ENCODE data around the gene PREX1.

PREX1 gene

DNA sequence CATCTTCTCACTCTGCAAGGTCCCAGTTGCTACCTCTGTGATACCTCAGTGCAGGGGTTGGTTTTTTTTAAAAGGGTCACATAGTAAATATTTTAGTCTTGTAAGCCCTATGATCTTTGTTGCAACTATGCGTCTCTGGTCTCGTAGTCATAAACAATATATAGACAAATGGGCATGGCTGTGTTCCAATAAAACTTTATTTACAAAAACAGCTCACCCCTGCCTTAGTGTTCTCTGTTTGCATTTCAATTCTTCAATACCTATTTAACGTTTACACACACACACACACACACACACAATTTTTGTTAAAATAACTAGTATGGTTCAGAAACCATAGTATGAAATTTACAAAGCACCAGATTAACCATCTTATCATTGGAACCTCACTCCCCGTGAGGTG is 216.8 kb downstream of the PREX1 start:
- Histone ChIP-seq H3K27me3 (ENCODE audit: low read depth) (no peaks in the 10 kb centered on the region), H3K4me1 (no peaks in the 10 kb centered on the region), H3K9me3 (no peaks in the 10 kb centered on the region; the same call in 1 of the 2 replicates), H3K36me3 (replicated peaks) (no peaks in the 10 kb centered on the region), H3K4me3 (no peak overlapping the region)
- in situ Hi-C loops (cut with MboI; ENCODE audit: low sequenced_read_pairs) = no loop called here
- DNase-seq (ENCODE audit: low spot score in 2 of 2) = no peak

DNA sequence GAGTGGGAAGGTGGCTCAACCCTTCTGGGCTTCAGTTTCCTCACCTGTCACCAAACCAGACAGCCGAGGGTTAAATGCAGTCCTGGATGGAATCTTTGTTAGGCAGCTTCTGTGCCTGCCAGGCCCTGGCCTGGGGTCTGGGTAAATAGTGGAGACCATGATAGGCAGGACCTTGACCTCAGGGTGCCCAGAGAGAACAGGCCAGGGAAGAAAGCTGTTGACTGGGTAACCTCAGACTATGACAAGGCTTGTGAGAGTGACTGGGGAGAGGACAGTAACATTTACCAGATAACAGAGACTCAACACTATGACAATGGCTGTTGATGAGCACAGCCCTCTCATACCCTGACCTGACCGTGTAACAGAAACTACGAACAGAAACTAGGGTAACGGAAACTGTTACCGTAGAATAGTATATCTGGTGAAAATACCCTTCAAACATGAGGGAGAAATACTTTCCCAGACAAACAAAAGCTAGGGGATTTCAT is 218.3 kb downstream of the PREX1 start:
- in situ Hi-C loops (cut with MboI; ENCODE audit: low sequenced_read_pairs) = no loop called here
- H3K4me3 ChIP-seq = no peak overlapping the region
- no peaks in the 10 kb centered on the region for H3K27me3 ChIP-seq (ENCODE audit: low read depth)
- DNase-seq (ENCODE audit: low spot score in 2 of 2) = no peak
- H3K4me1 ChIP-seq = no peaks in the 10 kb centered on the region
- no peaks in the 10 kb centered on the region for H3K36me3 ChIP-seq (replicated peaks)
- no peaks in the 10 kb centered on the region; the same call in 1 of the 2 replicates for H3K9me3 ChIP-seq

DNA sequence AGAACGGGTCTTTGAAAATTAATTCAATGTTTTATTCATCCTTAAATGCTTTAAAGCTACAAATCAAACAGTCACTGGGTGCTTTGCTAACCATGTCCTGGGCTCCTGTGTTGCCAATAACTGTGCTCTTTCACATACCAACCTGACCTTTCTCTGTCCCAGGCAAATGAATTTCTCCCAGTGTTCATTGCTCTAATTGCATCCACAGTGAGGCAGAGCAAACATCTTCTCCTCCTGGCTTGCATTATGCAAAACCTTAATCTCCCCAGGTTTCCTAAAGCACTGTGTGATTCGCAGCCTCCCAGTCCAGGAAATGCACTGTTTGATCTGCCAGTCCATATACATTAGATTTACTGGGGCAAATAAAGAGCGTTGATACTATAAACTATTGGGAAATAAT is 219.0 kb downstream of the PREX1 start:
- in situ Hi-C loops (cut with MboI; ENCODE audit: low sequenced_read_pairs) = no loop called here
- Histone ChIP-seq H3K9me3 (no peaks in the 10 kb centered on the region; the same call in 1 of the 2 replicates), H3K4me3 (no peak overlapping the region), H3K36me3 (replicated peaks) (no peaks in the 10 kb centered on the region), H3K4me1 (no peaks in the 10 kb centered on the region), H3K27me3 (ENCODE audit: low read depth) (no peaks in the 10 kb centered on the region)
- DNase-seq (ENCODE audit: low spot score in 2 of 2) = peak; percentile 9

DNA sequence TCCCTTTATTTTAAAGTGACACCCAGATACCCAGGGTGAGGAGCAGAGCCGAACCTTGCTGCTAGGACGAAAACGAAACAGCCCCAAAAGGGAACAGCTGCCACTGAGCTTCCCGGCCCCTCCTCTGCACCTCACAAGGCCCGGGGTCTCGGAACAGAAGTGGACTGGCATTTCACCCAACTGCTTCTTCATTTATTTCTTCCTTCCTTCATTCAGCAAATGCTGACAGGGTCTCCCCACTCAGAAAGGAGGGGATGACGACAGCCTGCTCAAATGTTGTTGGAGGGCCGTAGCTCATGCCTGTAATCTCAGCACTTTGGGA is 220.3 kb downstream of the PREX1 start:
- peak in 1 of 2 experiments; percentile 2 for DNase-seq (ENCODE audit: low spot score in 2 of 2)
- Histone ChIP-seq H3K27me3 (ENCODE audit: low read depth) (no peaks in the 10 kb centered on the region), H3K9me3 (no peaks in the 10 kb centered on the region; the same call in 1 of the 2 replicates), H3K4me1 (no peaks in the 10 kb centered on the region), H3K4me3 (no peak overlapping the region), H3K36me3 (replicated peaks) (no peaks in the 10 kb centered on the region)
- in situ Hi-C loops (cut with MboI; ENCODE audit: low sequenced_read_pairs) = no loop called here

DNA sequence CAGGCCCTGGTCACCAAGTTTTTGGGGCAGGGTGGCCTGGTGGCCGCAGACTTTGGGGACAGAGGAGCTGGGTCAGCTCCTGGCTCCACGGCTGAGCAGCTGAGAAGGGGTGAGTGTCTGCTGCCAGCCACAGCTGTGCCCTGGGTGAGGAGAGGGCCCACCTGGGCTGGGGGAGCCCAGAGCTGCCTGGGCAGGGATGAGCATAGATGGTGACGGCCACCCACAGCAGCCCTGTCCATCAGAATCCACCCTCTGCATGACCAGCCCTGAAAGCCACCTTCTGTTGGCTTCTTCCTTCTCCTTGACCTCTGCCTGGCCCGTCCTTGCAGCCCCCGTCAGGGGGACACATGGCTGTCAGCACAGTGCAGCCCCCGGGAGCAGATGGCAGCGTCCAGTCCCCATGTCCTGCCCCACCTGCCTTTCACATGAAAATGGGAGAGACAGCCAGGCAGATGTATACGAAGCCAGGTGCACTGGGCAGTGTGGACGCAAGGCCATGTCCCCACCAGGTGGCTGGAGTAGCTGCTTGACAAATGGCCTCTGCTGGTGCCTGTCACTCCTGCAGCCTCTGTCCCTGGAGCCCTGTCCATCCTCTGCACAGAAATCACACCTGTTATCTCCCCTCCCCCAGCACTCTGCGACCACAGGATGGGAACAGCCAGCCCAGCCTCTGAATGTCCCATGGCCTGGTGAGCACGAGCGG is 220.8 kb downstream of the PREX1 start:
- no peak for DNase-seq (ENCODE audit: low spot score in 2 of 2)
- H3K9me3 ChIP-seq = no peaks in the 10 kb centered on the region; the same call in 1 of the 2 replicates
- no peaks in the 10 kb centered on the region for H3K4me1 ChIP-seq
- no peaks in the 10 kb centered on the region for H3K27me3 ChIP-seq (ENCODE audit: low read depth)
- no peaks in the 10 kb centered on the region for H3K36me3 ChIP-seq (replicated peaks)
- in situ Hi-C loops (cut with MboI; ENCODE audit: low sequenced_read_pairs) = no loop called here
- no peak overlapping the region for H3K4me3 ChIP-seq

DNA sequence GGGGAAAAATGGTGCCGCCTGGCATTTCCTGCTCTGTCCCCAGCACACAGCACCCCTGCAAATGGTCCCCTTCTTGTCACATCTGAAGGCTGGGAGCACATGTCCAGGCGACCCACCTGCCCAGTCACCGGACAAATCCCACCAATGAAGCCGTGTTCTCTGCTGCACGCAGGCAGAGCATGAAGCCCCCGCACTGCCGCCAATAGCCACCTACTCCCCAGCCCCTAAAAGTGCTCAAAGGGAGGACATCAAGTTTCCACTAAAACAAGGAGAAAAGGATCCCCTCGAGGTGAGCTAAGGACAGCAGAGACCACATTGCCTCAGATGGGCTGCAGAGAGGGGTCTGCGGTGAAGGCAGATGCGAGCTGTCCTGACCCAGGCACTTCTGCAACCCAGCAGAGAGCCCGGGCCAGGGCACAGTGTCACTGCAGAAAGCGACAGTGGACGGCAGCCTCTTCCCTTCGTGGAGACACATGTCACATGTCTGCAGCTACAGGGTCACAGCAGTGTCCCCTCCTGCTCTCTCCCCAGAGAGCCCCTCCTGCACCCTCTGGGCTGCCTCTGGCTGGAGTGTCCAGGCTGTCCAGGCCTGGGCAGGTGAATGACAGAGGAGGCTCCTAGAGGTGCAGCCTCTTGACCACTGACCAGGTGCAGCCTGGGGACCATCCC is 221.5 kb downstream of the PREX1 start:
- Histone ChIP-seq H3K4me1 (no peaks in the 10 kb centered on the region), H3K36me3 (replicated peaks) (no peaks in the 10 kb centered on the region), H3K9me3 (no peaks in the 10 kb centered on the region; the same call in 1 of the 2 replicates), H3K4me3 (no peak overlapping the region), H3K27me3 (ENCODE audit: low read depth) (no peaks in the 10 kb centered on the region)
- in situ Hi-C loops (cut with MboI; ENCODE audit: low sequenced_read_pairs) = no loop called here
- no peak for DNase-seq (ENCODE audit: low spot score in 2 of 2)

DNA sequence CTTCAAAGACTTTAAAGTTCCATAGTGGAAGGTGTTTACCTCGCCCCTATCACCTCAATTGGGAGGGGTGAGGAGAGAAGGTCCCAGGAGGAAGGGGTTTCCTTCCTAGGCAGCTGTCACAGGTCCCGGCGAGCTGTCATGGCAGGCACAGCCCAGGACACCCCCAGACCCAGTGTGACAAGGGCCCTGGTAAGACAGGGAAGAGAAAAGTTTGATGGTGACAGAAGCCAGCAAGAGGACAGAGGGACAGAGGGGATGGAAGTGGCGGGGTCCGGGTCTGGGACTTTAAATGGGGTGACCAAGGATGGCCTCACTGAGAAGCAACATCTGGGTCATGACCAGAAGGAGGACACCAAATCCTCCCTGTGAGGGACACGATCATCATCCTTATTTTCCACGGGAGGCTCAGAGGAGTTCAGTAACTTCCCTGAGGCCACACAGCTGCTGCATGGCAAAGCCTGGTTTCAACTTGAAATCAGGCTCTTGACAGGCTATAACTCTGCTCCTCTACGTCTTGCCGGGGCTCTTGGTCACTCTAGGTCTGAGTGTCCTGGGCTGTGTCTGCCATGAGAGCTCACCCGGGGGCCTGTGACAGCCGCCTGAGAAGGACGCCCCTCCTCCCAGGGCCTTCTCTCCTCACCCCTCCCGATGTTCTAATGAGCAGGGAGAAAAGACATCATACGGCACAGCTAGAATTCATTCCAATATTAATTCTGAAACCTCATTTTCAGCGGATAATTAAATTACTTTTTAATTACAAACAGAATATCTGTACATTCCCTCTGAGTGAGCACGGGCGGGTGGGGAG is 222.2 kb downstream of the PREX1 start:
- DNase-seq (ENCODE audit: low spot score in 2 of 2) = no peak
- no peak overlapping the region for H3K4me3 ChIP-seq
- H3K36me3 ChIP-seq (replicated peaks) = no peaks in the 10 kb centered on the region
- no peaks in the 10 kb centered on the region for H3K4me1 ChIP-seq
- in situ Hi-C loops (cut with MboI; ENCODE audit: low sequenced_read_pairs) = no loop called here
- no peaks in the 10 kb centered on the region for H3K27me3 ChIP-seq (ENCODE audit: low read depth)
- H3K9me3 ChIP-seq = no peaks in the 10 kb centered on the region

DNA sequence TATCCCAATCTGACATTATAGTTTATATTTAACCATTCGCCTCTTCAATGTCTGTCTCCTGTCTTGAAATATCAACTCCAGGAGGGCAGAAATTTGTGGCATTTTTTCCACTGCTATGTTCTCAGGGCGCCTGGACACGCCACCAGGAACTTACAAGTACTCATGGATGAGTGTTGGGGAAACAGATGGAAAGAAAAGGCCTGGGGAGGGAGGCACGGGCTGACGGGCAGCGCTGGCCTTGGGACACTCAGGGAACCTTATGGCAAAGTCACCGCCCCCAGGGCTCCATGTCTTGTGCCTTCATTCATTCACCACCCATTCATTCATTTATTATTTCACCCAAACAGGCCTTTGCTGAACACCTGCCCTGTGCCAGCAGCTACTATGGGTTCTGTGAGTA is 222.9 kb downstream of the PREX1 start:
- Histone ChIP-seq H3K27me3 (ENCODE audit: low read depth) (no peaks in the 10 kb centered on the region), H3K4me3 (no peak overlapping the region), H3K36me3 (replicated peaks) (no peaks in the 10 kb centered on the region), H3K4me1 (no peaks in the 10 kb centered on the region), H3K9me3 (no peaks in the 10 kb centered on the region)
- no peak for DNase-seq (ENCODE audit: low spot score in 2 of 2)
- in situ Hi-C loops (cut with MboI; ENCODE audit: low sequenced_read_pairs) = no loop called here

DNA sequence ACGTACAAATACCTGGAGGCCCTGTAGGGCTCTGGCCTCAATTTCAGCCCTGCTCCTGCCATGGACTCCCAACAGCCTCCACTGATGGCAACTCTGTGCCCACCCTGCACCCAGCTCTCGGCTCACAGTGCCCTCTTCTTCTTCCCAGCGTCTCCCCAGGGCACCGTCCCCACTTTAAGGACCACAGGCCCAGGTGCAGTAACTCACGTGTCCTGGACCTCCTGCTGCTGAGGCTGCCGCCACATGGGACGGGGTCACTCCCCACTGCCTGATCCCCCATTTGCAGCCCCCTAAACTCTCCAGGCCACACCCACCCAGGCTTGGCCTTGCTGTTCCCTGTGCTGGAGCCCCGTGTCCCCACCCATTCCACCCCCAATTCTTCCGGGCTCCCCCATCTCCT is 223.4 kb downstream of the PREX1 start:
- Histone ChIP-seq H3K4me3 (no peak overlapping the region), H3K27me3 (ENCODE audit: low read depth) (no peaks in the 10 kb centered on the region), H3K4me1 (no peaks in the 10 kb centered on the region), H3K9me3 (no peaks in the 10 kb centered on the region), H3K36me3 (replicated peaks) (no peaks in the 10 kb centered on the region)
- DNase-seq (ENCODE audit: low spot score in 2 of 2) = no peak
- in situ Hi-C loops (cut with MboI; ENCODE audit: low sequenced_read_pairs) = no loop called here

DNA sequence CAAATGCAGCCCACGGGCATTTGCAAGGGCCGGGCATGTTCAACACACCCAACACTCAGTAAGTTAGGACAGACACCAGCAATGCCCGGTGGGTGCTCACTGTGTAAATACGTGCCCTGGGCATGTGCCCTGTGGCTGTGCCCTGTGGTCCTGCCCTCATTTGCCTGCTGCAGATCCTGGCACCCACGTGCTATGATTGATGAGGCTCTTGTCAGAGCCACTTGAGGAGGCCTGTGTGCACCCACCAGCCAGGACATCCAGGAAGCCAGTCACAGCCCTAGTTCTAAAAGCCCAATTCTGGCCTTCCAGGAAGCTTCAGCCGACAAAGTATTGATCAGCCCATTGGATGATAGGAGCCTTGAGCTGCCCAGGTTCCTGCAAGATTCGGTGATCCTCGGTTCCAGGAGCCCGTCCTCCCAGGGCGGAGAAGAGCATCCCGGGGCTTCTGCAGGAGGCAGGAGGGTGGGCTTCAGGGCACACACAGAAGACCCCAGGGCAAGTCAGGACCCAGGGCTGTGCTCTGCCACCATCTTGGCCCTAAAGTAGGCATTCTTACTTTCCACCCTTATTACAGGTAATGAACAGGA is 223.9 kb downstream of the PREX1 start:
- Histone ChIP-seq H3K36me3 (replicated peaks) (no peaks in the 10 kb centered on the region), H3K27me3 (ENCODE audit: low read depth) (no peaks in the 10 kb centered on the region), H3K9me3 (no peaks in the 10 kb centered on the region), H3K4me3 (no peak overlapping the region), H3K4me1 (no peaks in the 10 kb centered on the region)
- DNase-seq (ENCODE audit: low spot score in 2 of 2) = no peak
- in situ Hi-C loops (cut with MboI; ENCODE audit: low sequenced_read_pairs) = no loop called here

DNA sequence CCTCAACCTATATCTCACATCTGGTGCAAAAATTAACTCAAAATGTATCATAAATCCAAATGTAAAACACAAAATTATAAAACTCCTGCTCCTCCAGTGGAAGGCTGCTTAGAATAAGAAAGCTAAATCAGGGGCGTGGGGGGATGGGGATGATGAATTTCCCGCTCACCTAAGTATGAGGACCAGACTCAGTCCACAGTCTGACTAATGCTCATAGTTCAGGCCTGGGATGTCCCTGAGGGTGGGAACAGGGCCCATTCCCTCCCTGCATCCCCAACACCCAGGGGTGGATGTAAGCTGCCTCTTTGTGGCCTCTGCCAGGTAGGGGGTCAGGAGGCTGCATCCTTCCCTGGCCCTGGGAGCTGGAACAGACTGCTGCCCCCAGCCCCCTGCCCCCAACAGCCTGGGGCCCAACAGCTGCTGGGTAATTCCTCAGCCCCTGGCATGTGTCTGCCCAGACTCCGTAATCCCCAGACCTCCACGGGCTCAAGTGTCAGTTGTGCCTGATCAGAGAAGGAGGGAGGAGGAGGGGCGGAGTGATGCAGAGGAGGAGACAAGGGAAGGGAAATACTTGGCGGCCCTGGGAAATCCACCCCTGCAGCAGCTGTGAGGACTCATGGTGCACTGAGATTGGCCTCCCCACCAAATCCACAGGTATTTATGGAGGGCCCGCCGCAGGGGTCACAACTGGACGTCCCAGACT is 224.5 kb downstream of the PREX1 start:
- no peaks in the 10 kb centered on the region for H3K9me3 ChIP-seq
- H3K4me1 ChIP-seq = no peaks in the 10 kb centered on the region
- H3K36me3 ChIP-seq (replicated peaks) = no peaks in the 10 kb centered on the region
- in situ Hi-C loops (cut with MboI; ENCODE audit: low sequenced_read_pairs) = no loop called here
- H3K4me3 ChIP-seq = no peak overlapping the region
- H3K27me3 ChIP-seq (ENCODE audit: low read depth) = no peaks in the 10 kb centered on the region
- DNase-seq (ENCODE audit: low spot score in 2 of 2) = no peak

DNA sequence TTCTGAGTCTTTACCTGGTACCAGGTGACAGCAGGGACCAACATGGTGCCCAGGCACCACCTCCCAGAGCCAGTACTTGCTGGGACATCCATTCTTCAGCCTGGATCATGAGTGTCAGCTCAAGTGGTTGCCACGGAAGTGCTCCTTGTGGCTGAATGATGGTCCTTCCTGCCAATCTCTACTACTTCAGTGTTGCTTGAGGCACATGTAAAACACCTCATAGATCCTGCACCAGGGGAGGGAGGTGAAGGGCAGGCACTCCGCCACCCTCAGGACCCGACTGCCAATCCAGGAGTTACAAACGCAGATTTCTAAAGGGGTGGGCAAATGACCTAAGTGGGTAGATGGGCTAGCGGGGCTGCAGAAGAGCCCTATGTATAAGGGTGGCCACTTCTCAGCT is 226.0 kb downstream of the PREX1 start:
- H3K27me3 ChIP-seq (ENCODE audit: low read depth) = no peaks in the 10 kb centered on the region
- no peaks in the 10 kb centered on the region for H3K4me1 ChIP-seq
- DNase-seq (ENCODE audit: low spot score in 2 of 2) = no peak
- no peaks in the 10 kb centered on the region for H3K36me3 ChIP-seq (replicated peaks)
- no peak overlapping the region for H3K4me3 ChIP-seq
- in situ Hi-C loops (cut with MboI; ENCODE audit: low sequenced_read_pairs) = no loop called here
- H3K9me3 ChIP-seq = no peaks in the 10 kb centered on the region

DNA sequence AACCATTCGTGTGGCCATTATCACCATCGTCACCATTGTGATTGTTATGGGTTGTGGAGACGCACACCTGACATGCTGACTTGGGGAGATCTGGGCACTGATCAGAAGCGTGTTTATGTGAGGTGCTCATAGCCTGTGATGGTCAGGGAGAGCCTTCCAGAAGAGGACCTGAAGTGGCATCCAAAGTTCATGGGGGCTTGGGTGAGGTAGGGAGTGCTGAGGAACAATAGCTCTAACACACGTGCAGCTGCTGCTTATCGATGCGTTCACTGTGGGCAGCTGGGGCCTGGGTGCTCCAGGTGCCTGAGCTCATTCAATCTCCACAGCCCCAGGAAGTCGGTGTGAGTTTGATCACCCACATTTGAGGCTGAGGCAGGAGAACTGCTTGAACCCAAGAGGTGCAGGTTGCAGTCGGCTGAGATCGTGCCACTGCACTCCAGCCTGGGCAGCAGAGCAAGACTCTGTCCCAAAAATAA is 227.3 kb downstream of the PREX1 start:
- no peak for DNase-seq (ENCODE audit: low spot score in 2 of 2)
- in situ Hi-C loops (cut with MboI; ENCODE audit: low sequenced_read_pairs) = no loop called here
- H3K9me3 ChIP-seq = no peaks in the 10 kb centered on the region
- H3K4me3 ChIP-seq = no peak overlapping the region
- H3K27me3 ChIP-seq (ENCODE audit: low read depth) = no peaks in the 10 kb centered on the region
- no peaks in the 10 kb centered on the region for H3K4me1 ChIP-seq
- no peaks in the 10 kb centered on the region for H3K36me3 ChIP-seq (replicated peaks)

Measured in HAP-1 (cell line).